Trophoblast cell (in vitro differentiated cells and primary cell): Measurements from ENCODE around the gene KISS1R.

Source experiments
- DNase-seq, 2 donors: peaks; one replicate each; pipeline ENCODE4 v3.0.0-alpha.2; 2016
- H2AFZ ChIP-seq: 2 replicates; pipeline ENCODE4 v1.6.1; 2013; ENCODE audit warnings: low read length, moderate library complexity, mild to moderate bottlenecking; ENCODE audit not compliant: insufficient read depth, poor library complexity
- H2AK5ac ChIP-seq: 2 replicates; pipeline ENCODE4 v1.6.1; 2013; ENCODE audit warnings: mild to moderate bottlenecking, low read length
- H2BK120ac ChIP-seq: 2 replicates; pipeline ENCODE4 v1.6.1; 2013; ENCODE audit warnings: low read length, mild to moderate bottlenecking, moderate library complexity; ENCODE audit not compliant: insufficient read depth, poor library complexity
- H2BK12ac ChIP-seq: 2 replicates; pipeline ENCODE4 v1.6.1; 2013; ENCODE audit warnings: mild to moderate bottlenecking, low read length, moderate library complexity
- H2BK5ac ChIP-seq: 2 replicates; pipeline ENCODE4 v1.6.1; 2013; ENCODE audit warnings: low read length, low read depth, moderate library complexity, mild to moderate bottlenecking; ENCODE audit not compliant: poor library complexity
- H3K14ac ChIP-seq: 2 replicates; pipeline ENCODE4 v1.6.1; 2013; ENCODE audit warnings: mild to moderate bottlenecking, low read length
- H3K18ac ChIP-seq: 2 replicates; pipeline ENCODE4 v1.6.1; 2013; ENCODE audit warnings: mild to moderate bottlenecking, low read length
- H3K23ac ChIP-seq: 2 replicates; pipeline ENCODE4 v1.6.1; 2013; ENCODE audit warnings: low read length
- H3K27ac ChIP-seq: 2 replicates; pipeline ENCODE4 v1.5.1; 2013; ENCODE audit warnings: low read depth, mild to moderate bottlenecking, inconsistent platforms, low read length, moderate library complexity
- H3K27me3 ChIP-seq: 2 replicates; pipeline ENCODE4 v1.6.1; 2013; ENCODE audit warnings: inconsistent platforms, mild to moderate bottlenecking, low read length, moderate library complexity; ENCODE audit not compliant: insufficient read depth
- H3K36me3 ChIP-seq, 2 experiments: 1 replicate in 1 of 2; 2 replicates in 1 of 2; pipeline ENCODE4 v1.6.1; 2013; ENCODE audit warnings: low read length in 2 of 2, mild to moderate bottlenecking in 2 of 2, moderate library complexity in 1 of 2; ENCODE audit not compliant: insufficient read depth in 2 of 2, control insufficient read depth in 1 of 2
- H3K4ac ChIP-seq: 2 replicates; pipeline ENCODE4 v1.6.1; 2013; ENCODE audit warnings: low read depth, mild to moderate bottlenecking, low read length, moderate library complexity
- H3K4me1 ChIP-seq, 2 experiments: 1 replicate in 1 of 2; 2 replicates in 1 of 2; pipeline ENCODE4 v1.6.1; 2013; ENCODE audit warnings: low read length in 2 of 2, mild to moderate bottlenecking in 2 of 2, moderate library complexity in 1 of 2; ENCODE audit not compliant: insufficient read depth in 2 of 2, control insufficient read depth in 1 of 2
- H3K4me2 ChIP-seq: 2 replicates; pipeline ENCODE4 v1.6.1; 2013; ENCODE audit warnings: inconsistent platforms, mild to moderate bottlenecking, low read length, moderate library complexity
- H3K4me3 ChIP-seq: 2 replicates; pipeline ENCODE4 v1.5.1; 2013; ENCODE audit warnings: mild to moderate bottlenecking, low read depth, low read length, inconsistent platforms
- H3K79me1 ChIP-seq: one replicate; pipeline ENCODE4 v1.6.1; 2013; ENCODE audit warnings: low read length
- H3K79me2 ChIP-seq: 2 replicates; pipeline ENCODE4 v1.6.1; 2013; ENCODE audit warnings: low read length, mild to moderate bottlenecking; ENCODE audit not compliant: control insufficient read depth, insufficient read depth, poor library complexity
- H3K9ac ChIP-seq: 2 replicates; pipeline ENCODE4 v1.6.1; 2013; ENCODE audit warnings: mild to moderate bottlenecking, low read length
- H3K9me3 ChIP-seq: 2 replicates; pipeline ENCODE4 v1.6.1; 2013; ENCODE audit warnings: low read depth, mild to moderate bottlenecking, control low read depth, inconsistent platforms, low read length; ENCODE audit not compliant: insufficient read depth
- H4K12ac ChIP-seq: 2 replicates; pipeline ENCODE4 v1.6.1; 2013; ENCODE audit warnings: low read depth, mild to moderate bottlenecking, low read length, moderate library complexity
- H4K8ac ChIP-seq: 2 replicates; pipeline ENCODE4 v1.6.1; 2013; ENCODE audit warnings: low read depth, mild to moderate bottlenecking, low read length, moderate library complexity
- H4K91ac ChIP-seq: one replicate; pipeline ENCODE4 v1.6.1; 2013; ENCODE audit warnings: low read depth, mild to moderate bottlenecking, low read length, moderate library complexity
- WGBS: extraction: QIAGEN DNeasy Blood & Tissue Kit; methylation state at CpG from one replicate; pipeline ENCODE4 v1.1.7; 2013; ENCODE audit warnings: missing lambda C conversion rate; ENCODE audit not compliant: insufficient read length, insufficient coverage; ENCODE audit errors: extremely low coverage; 5-methylcytosine and 5-hydroxymethylcytosine counted together

Gene KISS1R

GRCh38 chr19:936175-936546, 19.0 kb downstream of the KISS1R start:
- Histone ChIP-seq H3K27ac (peak overlapping the region; percentile 54), H2BK120ac (no peak overlapping the region)
- no CpG with 5 or more reads among the region's 10 CpGs for WGBS

GRCh38 chr19:937259-937694, 20.1 kb downstream of the KISS1R start:
- H3K27me3 ChIP-seq, result no peaks in the 10 kb centered on the region
- WGBS, result no CpG with 5 or more reads among the region's 16 CpGs

More at GRCh38 chr19:936175-936546, 19.0 kb downstream of the KISS1R start:
- peaks cover 75 to 84% of the 10 kb centered on the region in 2 experiments for H3K36me3 ChIP-seq
- no peak overlapping the region for H2AFZ ChIP-seq
- H3K4me2 ChIP-seq, result no peak overlapping the region
- no peak overlapping the region for H2BK5ac ChIP-seq
- no peaks in the 10 kb centered on the region for H3K27me3 ChIP-seq
- no peak overlapping the region for H4K12ac ChIP-seq
- H3K14ac ChIP-seq, result no peak overlapping the region
- no peak overlapping the region for H3K4me3 ChIP-seq
- peak overlapping the region; percentile 84 for H3K4ac ChIP-seq
- H4K91ac ChIP-seq, result no peak overlapping the region
- no peak overlapping the region for H3K18ac ChIP-seq
- H2AK5ac ChIP-seq, result no peak overlapping the region
- H3K79me2 ChIP-seq, result peaks cover 66% of the 10 kb centered on the region
- no peaks in the 10 kb centered on the region for H3K9me3 ChIP-seq
- H3K23ac ChIP-seq, result no peak overlapping the region
- no peak overlapping the region for H3K9ac ChIP-seq
- peak overlapping the region; percentile 27 for H2BK12ac ChIP-seq
- peaks cover 51% of the 10 kb centered on the region for H3K79me1 ChIP-seq
- H4K8ac ChIP-seq, result no peak overlapping the region
- DNase-seq, result no peak
- H3K4me1 ChIP-seq, result peaks cover 57 to 60% of the 10 kb centered on the region in 2 experiments

GRCh38 chr19:938233-938923, 21.2 kb downstream of the KISS1R start:
- H2BK12ac ChIP-seq, result no peak overlapping the region
- no peak overlapping the region for H2AFZ ChIP-seq
- peak overlapping the region; percentile 14 for H2BK5ac ChIP-seq
- H4K8ac ChIP-seq, result no peak overlapping the region
- no peak overlapping the region for H3K23ac ChIP-seq
- H2AK5ac ChIP-seq, result no peak overlapping the region
- H2BK120ac ChIP-seq, result no peak overlapping the region
- peak overlapping the region; percentile 13 for H4K91ac ChIP-seq
- no peaks in the 10 kb centered on the region for H3K27me3 ChIP-seq
- H3K18ac ChIP-seq, result peak overlapping the region; percentile 47
- H3K4me2 ChIP-seq, result no peak overlapping the region
- peaks cover 1% of the 10 kb centered on the region for H3K9me3 ChIP-seq
- peaks cover 64% of the 10 kb centered on the region for H3K79me2 ChIP-seq
- no peak overlapping the region for H3K4me3 ChIP-seq
- peak overlapping the region; percentile 93 for H3K4ac ChIP-seq
- H3K4me1 ChIP-seq, result peaks cover 42 to 46% of the 10 kb centered on the region in 2 experiments
- peak; percentile 53 to 66 for DNase-seq
- H3K27ac ChIP-seq, result peak overlapping the region; percentile 13
- H3K14ac ChIP-seq, result peak overlapping the region; percentile 53
- no peak overlapping the region for H3K9ac ChIP-seq
- H3K79me1 ChIP-seq, result peaks cover 36% of the 10 kb centered on the region
- H4K12ac ChIP-seq, result no peak overlapping the region
- no CpG with 5 or more reads among the region's 23 CpGs for WGBS
- H3K36me3 ChIP-seq, result peaks cover 79 to 87% of the 10 kb centered on the region in 2 experiments

More at GRCh38 chr19:937259-937694, 20.1 kb downstream of the KISS1R start:
- peaks cover 51 to 54% of the 10 kb centered on the region in 2 experiments for H3K4me1 ChIP-seq
- H3K4ac ChIP-seq, result peak overlapping the region; percentile 29
- H2AK5ac ChIP-seq, result no peak overlapping the region
- H3K23ac ChIP-seq, result no peak overlapping the region
- no peak overlapping the region for H4K8ac ChIP-seq
- H3K4me3 ChIP-seq, result no peak overlapping the region
- peak in 1 of 2 donors; percentile 66 for DNase-seq
- no peak overlapping the region for H3K4me2 ChIP-seq
- H3K9ac ChIP-seq, result no peak overlapping the region
- H3K9me3 ChIP-seq, result no peaks in the 10 kb centered on the region
- H3K18ac ChIP-seq, result no peak overlapping the region
- H2BK12ac ChIP-seq, result no peak overlapping the region
- H3K79me1 ChIP-seq, result peaks cover 44% of the 10 kb centered on the region
- no peak overlapping the region for H2AFZ ChIP-seq
- peak overlapping the region; percentile 8 for H2BK5ac ChIP-seq
- no peak overlapping the region for H4K91ac ChIP-seq
- peaks cover 78 to 86% of the 10 kb centered on the region in 2 experiments for H3K36me3 ChIP-seq
- H4K12ac ChIP-seq, result no peak overlapping the region
- peaks cover 70% of the 10 kb centered on the region for H3K79me2 ChIP-seq
- no peak overlapping the region for H3K14ac ChIP-seq
- peak overlapping the region; percentile 35 for H3K27ac ChIP-seq
- no peak overlapping the region for H2BK120ac ChIP-seq

GRCh38 chr19:939439-939838, 22.3 kb downstream of the KISS1R start:
- no peak overlapping the region for H3K9ac ChIP-seq
- peak overlapping the region; percentile 67 for H2BK5ac ChIP-seq
- peaks cover 84 to 88% of the 10 kb centered on the region in 2 experiments for H3K36me3 ChIP-seq
- no CpG with 5 or more reads among the region's 22 CpGs for WGBS
- no peak overlapping the region for H3K23ac ChIP-seq
- peak overlapping the region; percentile 73 for H3K18ac ChIP-seq
- H2BK12ac ChIP-seq, result peak overlapping the region; percentile 11
- H3K27me3 ChIP-seq, result no peaks in the 10 kb centered on the region
- H2BK120ac ChIP-seq, result peak overlapping the region; percentile 4
- H3K4ac ChIP-seq, result peak overlapping the region; percentile 95
- DNase-seq, result peak in 1 of 2 donors; percentile 57
- peak overlapping the region; percentile 17 for H3K4me2 ChIP-seq
- peak overlapping the region; percentile 52 for H4K12ac ChIP-seq
- peak overlapping the region; percentile 28 for H3K14ac ChIP-seq
- H4K8ac ChIP-seq, result peak overlapping the region; percentile 34
- H3K4me3 ChIP-seq, result no peak overlapping the region
- H2AFZ ChIP-seq, result peak overlapping the region; percentile 15
- H3K79me2 ChIP-seq, result peaks cover 59% of the 10 kb centered on the region
- H4K91ac ChIP-seq, result peak overlapping the region; percentile 37
- H3K9me3 ChIP-seq, result peaks cover 1% of the 10 kb centered on the region
- peaks cover 40 to 42% of the 10 kb centered on the region in 2 experiments for H3K4me1 ChIP-seq
- H2AK5ac ChIP-seq, result peak overlapping the region; percentile 11
- H3K27ac ChIP-seq, result peak overlapping the region; percentile 51
- peaks cover 25% of the 10 kb centered on the region for H3K79me1 ChIP-seq
